Stimulated activated naive CD4-positive, alpha-beta T cell (primary cell): ENCODE data around the gene OR5D16.
"Not testable (repeated sequence)": the region's sequence is repeated elsewhere in the genome, so short reads cannot be mapped to it uniquely, and the experiment has no call there.

Experiments
- DNase-seq, 6 experiments: peaks; one replicate each; lab custom pipeline; 2025; lab: John Stamatoyannopoulos, UW

Gene OR5D16

GRCh38 chr11:55838452-55838851, at the start of gene OR5D16:
Gene OR5D16, plus strand, starts transcription at chr11:55838752. Its CDS starts 0 bp downstream, at chr11:55838752.
- DNase-seq = no peak

- no peak for DNase-seq
These were observed 46.9 kb upstream of the OR5D16 start for GRCh38 chr11:55791606-55792005.

GRCh38 chr11:55793321-55793720, 45.2 kb upstream of the OR5D16 start:
- peak in 1 of 6 experiments; percentile 1 for DNase-seq

- DNase-seq = no peak
These were observed 43.3 kb upstream of the OR5D16 start, which contains the start of gene OR5D14 for GRCh38 chr11:55795256-55795655. Gene OR5D14, plus strand, starts transcription at chr11:55795556. Its CDS starts 0 bp downstream, at chr11:55795556.

- DNase-seq = no peak
These were observed 32.3 kb upstream of the OR5D16 start for GRCh38 chr11:55806248-55806647.

- no peak for DNase-seq
These were observed 27.5 kb upstream of the OR5D16 start, which contains the start of gene OR5L1 for GRCh38 chr11:55811067-55811466. Gene OR5L1, plus strand, starts transcription at chr11:55811367. Its CDS starts 100 bp downstream, at chr11:55811467.

- no peak for DNase-seq
These were observed 19.2 kb upstream of the OR5D16 start, which contains the start of gene OR5D18 for GRCh38 chr11:55819330-55819729. Gene OR5D18, plus strand, starts transcription at chr11:55819630. Its CDS starts 0 bp downstream, at chr11:55819630.

GRCh38 chr11:55826919-55827318, 11.6 kb upstream of the OR5D16 start, which contains the start of gene OR5L2:
Gene OR5L2, plus strand, starts transcription at chr11:55827219. Its CDS starts 0 bp downstream, at chr11:55827219.
- DNase-seq = no peak

- no peak for DNase-seq
These were observed 8.9 kb downstream of the OR5D16 start for GRCh38 chr11:55847453-55847852.

GRCh38 chr11:55849037-55849436, 10.5 kb downstream of the OR5D16 start:
- no peak for DNase-seq

GRCh38 chr11:55852141-55852540, 13.6 kb downstream of the OR5D16 start:
- no peak for DNase-seq

- no peak for DNase-seq
These were observed 16.2 kb downstream of the OR5D16 start for GRCh38 chr11:55854704-55855103.

- DNase-seq = not testable (repeated sequence)
These were observed 28.8 kb downstream of the OR5D16 start for GRCh38 chr11:55867354-55867753.

- not testable (repeated sequence) for DNase-seq
These were observed 34.2 kb downstream of the OR5D16 start for GRCh38 chr11:55872731-55873130.

GRCh38 chr11:55873146-55873545, 34.6 kb downstream of the OR5D16 start:
- not testable (repeated sequence) for DNase-seq

- not testable (repeated sequence) for DNase-seq
These were observed 44.4 kb downstream of the OR5D16 start, which contains the start of gene TRIM51 for GRCh38 chr11:55882997-55883396. Gene TRIM51, plus strand, starts transcription at chr11:55883297. Its CDS starts 2,132 bp downstream, at chr11:55885429.

- DNase-seq = not testable (repeated sequence)
These were observed 46.4 kb downstream of the OR5D16 start for GRCh38 chr11:55884995-55885394.

- DNase-seq = not testable (repeated sequence)
These were observed 46.9 kb downstream of the OR5D16 start for GRCh38 chr11:55885481-55885880.
